IMR-90 (cell line): Measurements from ENCODE around the gene ADAMTSL1.

Experiments used
- CEBPB ChIP-seq: IDR thresholded peaks from 2 replicates; pipeline ENCODE4 v1.6.1; 2012; ENCODE audit warnings: low read depth, low read length, improper control_type of control experiment
- CHD1 ChIP-seq: IDR thresholded peaks from 2 replicates; pipeline ENCODE4 v1.6.1; 2012; ENCODE audit warnings: low read depth, low read length, improper control_type of control experiment
- CTCF ChIP-seq: conservative IDR thresholded peaks from 2 replicates; pipeline ENCODE4 v1.5.1; 2012; ENCODE audit warnings: mild to moderate bottlenecking, low read depth, low read length, improper control_type of control experiment
- ELK1 ChIP-seq: fragments of 150-350 bp; IDR thresholded peaks from 2 replicates; pipeline ENCODE4 v1.6.1; 2016; ENCODE audit warnings: low read depth, mild to moderate bottlenecking, low read length, moderate library complexity, borderline replicate concordance
- FOS ChIP-seq: fragments of 150-350 bp; IDR thresholded peaks from 2 replicates; pipeline ENCODE4 v1.6.1; 2016; ENCODE audit warnings: low read depth, low read length
- MXI1 ChIP-seq: IDR thresholded peaks from 2 replicates; pipeline ENCODE4 v1.6.1; 2012; ENCODE audit warnings: low read depth, mild to moderate bottlenecking, low read length, moderate library complexity, borderline replicate concordance
- NFE2L2 ChIP-seq: fragments of 150-350 bp; IDR thresholded peaks from 2 replicates; pipeline ENCODE4 v1.6.1; 2016; ENCODE audit warnings: low read depth, mild to moderate bottlenecking, low read length
- POLR2A ChIP-seq: IDR thresholded peaks from 2 replicates; pipeline ENCODE4 v1.6.1; 2012; ENCODE audit warnings: mild to moderate bottlenecking, low read depth, low read length
- RAD21 ChIP-seq: IDR thresholded peaks from 2 replicates; pipeline ENCODE4 v1.6.1; 2012; ENCODE audit warnings: low read length, improper control_type of control experiment
- RCOR1 ChIP-seq: IDR thresholded peaks from 2 replicates; pipeline ENCODE4 v1.6.1; 2012; ENCODE audit warnings: mild to moderate bottlenecking, low read length, improper control_type of control experiment; ENCODE audit not compliant: insufficient replicate concordance
- RFX5 ChIP-seq: IDR thresholded peaks from 2 replicates; pipeline ENCODE4 v1.8.0; 2012; ENCODE audit warnings: low read depth, mild to moderate bottlenecking, low read length, moderate library complexity
- SMC3 ChIP-seq: fragments of 150-350 bp; IDR thresholded peaks from 2 replicates; pipeline ENCODE4 v1.6.1; 2016; ENCODE audit warnings: low read depth, mild to moderate bottlenecking, antibody characterized with exemption, low read length, moderate library complexity
- USF2 ChIP-seq: fragments of 150-350 bp; IDR thresholded peaks from 2 replicates; pipeline ENCODE4 v1.6.1; 2017; ENCODE audit warnings: mild to moderate bottlenecking, antibody characterized with exemption, low read length, low read depth

- TF ChIP-seq CTCF (no peak), RCOR1 (no peak), RFX5 (no peak), USF2 (no peak), POLR2A (no peak), RAD21 (no peak), MXI1 (no peak), CEBPB (no peak), CHD1 (no peak), SMC3 (no peak), FOS (no peak), NFE2L2 (no peak), ELK1 (no peak)
Observed at GRCh38 chr9:18849890-18850677, 376.1 kb downstream of the ADAMTSL1 start.
